ENCODE results near the gene SMAD6. TPM values are rescaled to one million over a fixed set of nuclear protein-coding genes. Genes with fewer than 3 reads are reported as not detected.
A peak's percentile ranks its signal among the peaks of the same experiment; 100 is the strongest.

SMAD6 gene
- total and polyA plus RNA-seq, 9 donors: 3.8 to 20.3 (median 13.9) TPM

DNA sequence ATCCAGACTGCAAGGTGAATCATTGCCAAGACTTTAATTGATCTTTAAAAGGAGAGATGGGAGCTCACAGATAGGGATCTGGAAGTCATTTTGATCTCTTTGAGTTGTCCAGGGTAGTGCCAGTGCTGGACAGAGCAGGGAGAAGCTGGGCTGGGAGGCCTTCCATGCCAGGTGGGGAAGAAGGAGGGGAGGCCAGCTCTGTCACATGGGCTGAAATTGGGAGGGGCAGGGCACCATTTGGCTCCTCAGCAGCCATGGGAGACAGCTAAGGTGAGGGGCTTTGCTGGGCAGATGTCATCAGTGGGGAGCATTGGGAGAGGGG, 23.4 kb downstream of the SMAD6 start:
- H3K27me3 ChIP-seq: no peaks in the 10 kb centered on the region
- no peak overlapping the region for H3K27ac ChIP-seq
- H3K9me3 ChIP-seq: no peaks in the 10 kb centered on the region
- H3K36me3 ChIP-seq: no peaks in the 10 kb centered on the region
- TF ChIP-seq EP300 (IDR thresholded peaks at IDR 0.05): no peak
- TF ChIP-seq, protein P1, sequence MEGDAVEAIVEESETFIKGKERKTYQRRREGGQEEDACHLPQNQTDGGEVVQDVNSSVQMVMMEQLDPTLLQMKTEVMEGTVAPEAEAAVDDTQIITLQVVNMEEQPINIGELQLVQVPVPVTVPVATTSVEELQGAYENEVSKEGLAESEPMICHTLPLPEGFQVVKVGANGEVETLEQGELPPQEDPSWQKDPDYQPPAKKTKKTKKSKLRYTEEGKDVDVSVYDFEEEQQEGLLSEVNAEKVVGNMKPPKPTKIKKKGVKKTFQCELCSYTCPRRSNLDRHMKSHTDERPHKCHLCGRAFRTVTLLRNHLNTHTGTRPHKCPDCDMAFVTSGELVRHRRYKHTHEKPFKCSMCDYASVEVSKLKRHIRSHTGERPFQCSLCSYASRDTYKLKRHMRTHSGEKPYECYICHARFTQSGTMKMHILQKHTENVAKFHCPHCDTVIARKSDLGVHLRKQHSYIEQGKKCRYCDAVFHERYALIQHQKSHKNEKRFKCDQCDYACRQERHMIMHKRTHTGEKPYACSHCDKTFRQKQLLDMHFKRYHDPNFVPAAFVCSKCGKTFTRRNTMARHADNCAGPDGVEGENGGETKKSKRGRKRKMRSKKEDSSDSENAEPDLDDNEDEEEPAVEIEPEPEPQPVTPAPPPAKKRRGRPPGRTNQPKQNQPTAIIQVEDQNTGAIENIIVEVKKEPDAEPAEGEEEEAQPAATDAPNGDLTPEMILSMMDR (IDR thresholded peaks at IDR 0.05): no peak
- no peak for TF ChIP-seq POLR2A (IDR thresholded peaks at IDR 0.05)
- intact Hi-C loops (cut with DNase I): no loop called here
- DNase-seq: no peak
- peaks cover 13% of the 10 kb centered on the region for H3K4me1 ChIP-seq (ENCODE audit: insufficient read depth)
- H3K4me3 ChIP-seq: no peak overlapping the region

DNA sequence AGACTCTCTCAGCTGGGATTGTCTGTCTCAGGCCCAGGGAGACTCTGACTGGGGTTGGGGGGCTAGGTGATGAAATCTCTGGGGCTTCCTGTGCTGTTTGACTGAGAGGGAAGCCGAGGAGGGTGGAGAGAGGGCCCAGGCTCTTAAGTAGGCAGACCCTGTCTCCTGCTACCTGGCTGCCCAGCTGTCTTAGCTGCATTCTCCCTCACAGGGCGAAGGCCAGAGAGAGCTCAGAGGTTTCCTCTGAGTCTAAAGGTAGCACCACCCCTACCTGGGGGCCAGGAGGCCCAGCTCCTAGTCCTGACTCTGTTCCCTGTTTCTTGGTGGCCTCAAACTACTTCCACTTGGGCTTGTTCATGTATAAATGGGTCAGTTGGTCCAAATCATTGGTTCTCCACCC, 24.4 kb downstream of the SMAD6 start:
- Histone ChIP-seq H3K4me3 (no peak overlapping the region), H3K4me1 (ENCODE audit: insufficient read depth) (peaks cover 9% of the 10 kb centered on the region), H3K27me3 (no peaks in the 10 kb centered on the region), H3K27ac (no peak overlapping the region), H3K9me3 (no peaks in the 10 kb centered on the region), H3K36me3 (no peaks in the 10 kb centered on the region)
- 80 to 91% (median 89%) methylated on average over 2 of the region's 2 CpGs for WGBS, 3 donors
- TF ChIP-seq, protein P1 (IDR thresholded peaks at IDR 0.05): no peak
- TF ChIP-seq POLR2A (IDR thresholded peaks at IDR 0.05) (no peak), EP300 (IDR thresholded peaks at IDR 0.05) (no peak)
- DNase-seq: no peak
- intact Hi-C loops (cut with DNase I): no loop called here

DNA sequence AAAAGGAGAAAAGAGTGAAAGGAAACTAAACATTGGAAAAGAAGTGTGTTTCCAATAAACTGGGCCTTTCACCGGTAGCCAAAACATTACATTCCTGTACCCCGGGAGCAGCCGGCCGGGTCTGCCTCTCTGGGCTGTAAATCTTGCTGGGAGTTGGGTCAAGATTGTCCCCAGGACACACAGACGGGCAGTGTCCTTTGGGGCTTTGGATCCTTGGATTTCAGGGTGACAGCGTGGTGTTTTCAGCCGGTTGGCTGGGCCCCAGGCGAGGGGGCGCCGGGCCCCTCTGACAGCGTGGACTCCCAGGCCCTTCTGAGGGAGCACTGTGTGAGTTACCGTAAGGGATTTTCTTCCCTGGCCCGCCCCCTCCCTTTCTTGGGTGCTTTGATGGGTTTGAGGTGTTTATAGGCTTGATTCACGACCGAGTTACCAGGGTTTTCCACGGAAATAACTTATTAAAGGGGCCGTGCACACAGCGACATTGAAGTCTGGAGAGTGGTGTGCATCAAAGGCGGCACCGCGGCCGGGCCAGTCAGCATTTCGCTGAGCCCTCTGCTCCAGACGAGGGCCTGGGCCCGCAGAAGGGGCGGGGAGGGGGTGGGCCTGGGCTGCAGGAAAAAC, 27.4 kb downstream of the SMAD6 start:
- Histone ChIP-seq H3K4me3 (peak overlapping the region; percentile 32), H3K27me3 (no peaks in the 10 kb centered on the region), H3K36me3 (no peaks in the 10 kb centered on the region), H3K9me3 (no peaks in the 10 kb centered on the region), H3K4me1 (ENCODE audit: insufficient read depth) (peaks cover 16% of the 10 kb centered on the region), H3K27ac (peak overlapping the region; percentile 44 to 62)
- TF ChIP-seq EP300 (IDR thresholded peaks at IDR 0.05): no peak
- TF ChIP-seq POLR2A (IDR thresholded peaks at IDR 0.05): no peak
- WGBS, 3 donors: 10 to 18% (median 12%) methylated on average over 24 to 26 of the region's 26 CpGs
- intact Hi-C loops (cut with DNase I): no loop called here
- DNase-seq: peak in 2 of 5 donors; percentile 42 to 50

DNA sequence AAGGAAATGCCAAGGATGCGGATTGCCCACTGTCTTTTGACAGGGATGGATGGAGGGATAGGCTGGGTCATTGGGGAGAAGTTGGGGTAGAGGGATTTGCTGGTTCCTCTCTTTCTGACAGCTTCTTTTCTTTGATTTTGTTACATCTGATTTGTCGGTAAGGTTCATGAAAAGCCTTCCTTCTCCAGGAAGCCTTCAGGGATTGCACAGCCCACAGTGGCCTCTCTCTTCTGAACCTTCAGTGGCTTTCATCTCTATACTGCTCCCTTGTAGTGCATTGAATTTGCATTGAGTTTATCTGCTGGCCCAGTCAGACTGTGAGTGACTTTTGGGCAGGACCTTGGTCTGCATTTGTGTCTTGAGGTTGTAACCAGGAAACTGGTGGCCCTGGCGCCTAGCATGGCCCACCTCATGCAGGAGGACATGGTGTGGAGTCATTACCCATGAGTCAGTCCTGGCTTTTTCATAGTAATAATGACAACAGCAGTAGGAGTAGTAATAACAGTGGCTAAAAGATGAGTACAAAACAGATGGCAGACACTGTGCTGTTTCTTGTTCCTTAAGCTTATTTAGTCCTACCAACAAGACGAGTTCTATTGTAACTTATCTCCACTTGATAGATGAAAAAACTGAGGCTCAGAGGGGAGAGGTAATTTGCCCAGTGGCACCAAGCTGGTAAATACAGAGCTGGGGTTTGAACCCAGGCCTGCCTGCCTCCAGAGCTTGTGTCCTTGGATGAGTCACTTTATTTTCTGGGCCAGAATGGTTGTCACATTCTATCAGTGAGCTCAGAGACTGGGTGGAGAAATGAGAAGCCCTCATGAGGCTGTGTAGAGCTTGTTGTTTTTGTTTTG, 28.4 kb downstream of the SMAD6 start:
- Histone ChIP-seq H3K27me3 (no peaks in the 10 kb centered on the region), H3K4me3 (no peak overlapping the region), H3K27ac (peak overlapping the region in 1 of 2 donors; percentile 44), H3K4me1 (ENCODE audit: insufficient read depth) (peaks cover 21% of the 10 kb centered on the region), H3K9me3 (no peaks in the 10 kb centered on the region), H3K36me3 (no peaks in the 10 kb centered on the region)
- intact Hi-C loops (cut with DNase I): no loop called here
- TF ChIP-seq POLR2A (IDR thresholded peaks at IDR 0.05) (no peak), EP300 (IDR thresholded peaks at IDR 0.05) (no peak)
- TF ChIP-seq, protein P1 (IDR thresholded peaks at IDR 0.05): no peak
- no peak for DNase-seq
- 79 to 81% (median 79%) methylated on average over 4 of the region's 4 CpGs for WGBS, 3 donors

DNA sequence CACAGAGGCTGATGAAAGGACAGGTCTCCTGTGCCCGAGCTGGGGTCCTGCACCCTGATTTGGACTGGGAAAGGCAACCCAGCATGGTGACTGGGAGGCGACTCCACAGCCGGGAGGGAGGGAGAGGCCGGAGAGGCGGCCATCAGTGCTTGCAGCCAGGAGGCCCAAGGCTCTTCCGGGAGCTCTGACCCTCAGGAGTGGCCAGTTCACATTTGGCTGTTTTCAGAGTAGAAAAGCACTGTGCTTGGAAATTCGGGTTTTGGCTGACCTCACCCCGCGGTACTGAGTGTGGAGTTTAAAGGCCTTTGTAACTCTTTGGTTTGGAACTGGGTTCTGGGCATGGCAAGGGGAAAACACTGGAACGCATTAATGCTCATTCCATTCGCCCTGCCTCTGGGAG, 31.9 kb downstream of the SMAD6 start:
- 8 to 30% (median 19%) methylated on average over 11 of the region's 11 CpGs for WGBS, 3 donors
- intact Hi-C loops (cut with DNase I): no loop called here
- H3K27ac ChIP-seq: peak overlapping the region in 1 of 2 donors; percentile 21
- H3K27me3 ChIP-seq: no peaks in the 10 kb centered on the region
- no peaks in the 10 kb centered on the region for H3K36me3 ChIP-seq
- no peak overlapping the region for H3K4me3 ChIP-seq
- peak in 4 of 5 donors; percentile 58 to 73 (median 62) for DNase-seq
- no peak for TF ChIP-seq EP300 (IDR thresholded peaks at IDR 0.05)
- TF ChIP-seq, protein P1 (IDR thresholded peaks at IDR 0.05): no peak
- no peak for TF ChIP-seq POLR2A (IDR thresholded peaks at IDR 0.05)
- no peaks in the 10 kb centered on the region for H3K9me3 ChIP-seq
- H3K4me1 ChIP-seq (ENCODE audit: insufficient read depth): peaks cover 23% of the 10 kb centered on the region
